MCF 10A (cell line): Measurements from ENCODE around the gene RPL22. TPM values are rescaled to one million over a fixed set of nuclear protein-coding genes. Genes with fewer than 3 reads are reported as not detected.

Experiments
- BruUV-seq: library from RNA; stranded (reverse); fragments of 400-500 nt; replicated peaks from 2 replicates; lab custom pipeline; 2021; lab: Mats Ljungman, UMichigan
- CTCF ChIA-PET: fragments of 300-600 bp; sonication (Branson Sonifier 250); formaldehyde crosslinking; extraction: SDS; loops from one replicate; lab custom pipeline; 2021; ENCODE audit warnings: antibody characterized with exemption, inconsistent platforms; lab: Yijun Ruan, JAX
- POLR2A ChIA-PET: fragments of 300-600, 350-650 bp; sonication (Branson Sonifier 250); formaldehyde crosslinking; extraction: SDS; loops from one replicate; lab custom pipeline; 2020; ENCODE audit warnings: antibody characterized with exemption, inconsistent platforms; lab: Yijun Ruan, JAX
- DNase-seq: peaks from one replicate; pipeline ENCODE4 v3.0.0-alpha.2; 2018; ENCODE audit not compliant: unreplicated experiment
- H3K27ac Mint-ChIP-seq: one replicate; pipeline ENCODE4 v1.8.0; 2022; ENCODE audit warnings: mild to moderate bottlenecking, low read depth, mixed read lengths; ENCODE audit not compliant: unreplicated experiment
- H3K27me3 Mint-ChIP-seq: one replicate; pipeline ENCODE4 v1.8.0; 2022; ENCODE audit warnings: mixed read lengths; ENCODE audit not compliant: insufficient read depth, unreplicated experiment
- H3K36me3 Mint-ChIP-seq: one replicate; pipeline ENCODE4 v1.8.0; 2022; ENCODE audit warnings: mild to moderate bottlenecking, moderate library complexity, mixed read lengths; ENCODE audit not compliant: insufficient read depth, unreplicated experiment
- H3K4me1 Mint-ChIP-seq: one replicate; pipeline ENCODE4 v1.8.0; 2022; ENCODE audit warnings: mixed read lengths; ENCODE audit not compliant: insufficient read depth, unreplicated experiment
- H3K4me3 Mint-ChIP-seq: one replicate; pipeline ENCODE4 v1.8.0; 2022; ENCODE audit warnings: mild to moderate bottlenecking, moderate library complexity, mixed read lengths; ENCODE audit not compliant: unreplicated experiment
- H3K9me3 Mint-ChIP-seq: one replicate; pipeline ENCODE4 v1.8.0; 2022; ENCODE audit warnings: mixed read lengths; ENCODE audit not compliant: unreplicated experiment
- CTCF ChIP-seq: fragments of 200-600 bp; IDR thresholded peaks from one replicate; pipeline ENCODE4 v1.8.0; 2022; ENCODE audit warnings: antibody characterized with exemption, mild to moderate bottlenecking; ENCODE audit not compliant: unreplicated experiment
- intact Hi-C: fragments of 100-400 bp; cut with micrococcal nuclease; formaldehyde crosslinking; loops from 2 replicates; pipeline ENCODE4 v1.14.1; 2022
- total RNA-seq: library from RNA; stranded (reverse); gene quantifications from 2 replicates; pipeline ENCODE4 v1.2.3, GENCODE V29; 2022

RPL22 gene
- total RNA-seq, 1 experiment from 2014 or later = 477 TPM

GRCh38 chr1:6246497-6247467 is 47.4 kb upstream of the RPL22 start:
- peak; percentile 98 for TF ChIP-seq CTCF
- Mint-ChIP-seq H3K4me3 (peak overlapping the region; percentile 28), H3K27ac (no peak overlapping the region), H3K36me3 (no peaks in the 10 kb centered on the region), H3K27me3 (peaks cover 19% of the 10 kb centered on the region), H3K9me3 (no peaks in the 10 kb centered on the region), H3K4me1 (peaks cover 5% of the 10 kb centered on the region)
- intact Hi-C loops = loop anchor here (1.0 to 2.0 kb wide), 5 partner anchors 35 to 228 kb away; no protein-coding TSS in a partner anchor
- ChIA-PET CTCF (interaction anchor here (0.5 to 6.6 kb wide), 76 partner anchors 9 to 386 kb away, joined by 3 to 88 read pairs (median 4); partner anchors contain the start of genes ICMT and RNF207), POLR2A (interaction anchor here (0.9 to 1.5 kb wide), 4 partner anchors 11 to 155 kb away, joined by 3 to 9 read pairs (median 4); partner anchors contain the start of gene ICMT)
- BruUV-seq = no TSS peak
- peak; percentile 72 for DNase-seq

DNA sequence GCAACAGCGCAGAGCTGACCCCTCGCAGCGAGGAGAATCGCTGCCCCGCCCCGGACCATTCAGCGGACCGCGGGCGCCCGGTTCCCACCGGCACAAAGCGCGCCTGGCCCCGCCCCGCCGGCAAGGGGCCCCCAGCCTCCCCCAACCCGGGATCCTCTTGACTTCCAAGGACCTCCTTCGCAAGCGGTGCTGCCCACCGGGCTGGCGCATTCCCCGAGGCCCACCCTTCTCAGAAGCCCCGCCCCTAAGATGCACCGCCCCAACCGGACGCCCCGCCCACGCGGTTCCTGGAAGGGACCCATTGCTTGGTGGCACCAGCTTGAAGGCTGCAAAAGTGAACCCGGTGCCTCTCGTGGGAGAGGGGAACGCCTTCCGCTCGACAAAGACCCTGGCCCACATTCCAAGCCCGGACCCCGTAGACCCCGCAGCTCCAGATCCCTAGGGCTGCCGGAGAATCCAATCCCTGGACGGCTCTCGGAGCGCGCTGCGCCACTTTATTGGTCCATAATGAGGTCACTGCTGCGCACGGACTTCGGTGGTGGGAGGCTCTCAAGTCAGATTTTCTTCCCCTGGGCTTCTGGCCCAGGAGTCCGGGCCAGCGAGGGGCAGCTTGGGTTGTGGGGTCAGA is 46.6 kb upstream of the RPL22 start:
- no peaks in the 10 kb centered on the region for H3K36me3 Mint-ChIP-seq
- H3K27me3 Mint-ChIP-seq = peaks cover 27% of the 10 kb centered on the region
- H3K4me1 Mint-ChIP-seq = peaks cover 5% of the 10 kb centered on the region
- BruUV-seq = no TSS peak
- ChIA-PET POLR2A (interaction anchor here (0.9 to 1.5 kb wide), 3 partner anchors 11 to 97 kb away, joined by 3 to 9 read pairs (median 4); partner anchors contain the start of gene ICMT), CTCF (interaction anchor here (0.5 to 6.6 kb wide), 53 partner anchors 8 to 387 kb away, joined by 3 to 88 read pairs (median 5); partner anchors contain the start of genes ICMT and RNF207)
- no peak overlapping the region for H3K27ac Mint-ChIP-seq
- no peaks in the 10 kb centered on the region for H3K9me3 Mint-ChIP-seq
- TF ChIP-seq CTCF = no peak
- intact Hi-C loops = loop anchor here (1.0 to 2.0 kb wide), 7 partner anchors 35 to 229 kb away; no protein-coding TSS in a partner anchor
- no peak for DNase-seq
- H3K4me3 Mint-ChIP-seq = peak overlapping the region; percentile 28

- peaks cover 5% of the 10 kb centered on the region for H3K4me1 Mint-ChIP-seq
- no peaks in the 10 kb centered on the region for H3K36me3 Mint-ChIP-seq
- peak; percentile 75 for DNase-seq
- no peaks in the 10 kb centered on the region for H3K9me3 Mint-ChIP-seq
- no peak overlapping the region for H3K27ac Mint-ChIP-seq
- peak; percentile 91 for TF ChIP-seq CTCF
- H3K4me3 Mint-ChIP-seq = peak overlapping the region; percentile 10
- ChIA-PET POLR2A (interaction anchor here (0.5 to 1.5 kb wide), 3 partner anchors 10 to 115 kb away, joined by 3 to 9 read pairs (median 4); partner anchors contain the start of gene ICMT), CTCF (interaction anchor here (0.6 to 6.6 kb wide), 33 partner anchors 10 to 423 kb away, joined by 3 to 88 read pairs (median 5); partner anchors contain the start of gene ICMT)
- BruUV-seq = no TSS peak
- intact Hi-C loops = loop anchor here (1.0 kb wide), 2 partner anchors 137 to 192 kb away; no protein-coding TSS in a partner anchor
- H3K27me3 Mint-ChIP-seq = peaks cover 30% of the 10 kb centered on the region
Observed at GRCh38 chr1:6245086-6245868, 45.9 kb upstream of the RPL22 start.
